Mesodermal cell (in vitro differentiated cells): ENCODE data around the gene DYSF.

Experiments
- H3K27ac ChIP-seq: 2 replicates; pipeline ENCODE4 v1.7.0; 2013; ENCODE audit warnings: mild to moderate bottlenecking, low read depth, low read length, moderate library complexity; ENCODE audit not compliant: severe bottlenecking
- H3K36me3 ChIP-seq: 2 replicates; pipeline ENCODE4 v1.7.1; 2013; ENCODE audit warnings: mild to moderate bottlenecking, low read length, moderate library complexity; ENCODE audit not compliant: control insufficient read depth, insufficient read depth
- H3K4me1 ChIP-seq: one replicate; pipeline ENCODE4 v1.7.1; 2013; ENCODE audit warnings: mild to moderate bottlenecking, low read length; ENCODE audit not compliant: insufficient read depth, control insufficient read depth, poor library complexity, severe bottlenecking
- H3K4me3 ChIP-seq: 2 replicates; pipeline ENCODE4 v1.7.0; 2013; ENCODE audit warnings: low read length, control low read depth, mild to moderate bottlenecking; ENCODE audit not compliant: insufficient read depth, poor library complexity, severe bottlenecking; ENCODE audit errors: extremely low read depth
- H3K9me3 ChIP-seq: 2 replicates; pipeline ENCODE4 v1.7.1; 2013; ENCODE audit warnings: mild to moderate bottlenecking, low read length, moderate library complexity; ENCODE audit not compliant: control insufficient read depth
- WGBS, 2 experiments: methylation state at CpG; one replicate each; pipeline ENCODE4 v1.1.5; 2013; ENCODE audit warnings: missing lambda C conversion rate in 2 of 2; ENCODE audit not compliant: insufficient coverage in 2 of 2; 5-methylcytosine and 5-hydroxymethylcytosine counted together

The DYSF gene

DNA sequence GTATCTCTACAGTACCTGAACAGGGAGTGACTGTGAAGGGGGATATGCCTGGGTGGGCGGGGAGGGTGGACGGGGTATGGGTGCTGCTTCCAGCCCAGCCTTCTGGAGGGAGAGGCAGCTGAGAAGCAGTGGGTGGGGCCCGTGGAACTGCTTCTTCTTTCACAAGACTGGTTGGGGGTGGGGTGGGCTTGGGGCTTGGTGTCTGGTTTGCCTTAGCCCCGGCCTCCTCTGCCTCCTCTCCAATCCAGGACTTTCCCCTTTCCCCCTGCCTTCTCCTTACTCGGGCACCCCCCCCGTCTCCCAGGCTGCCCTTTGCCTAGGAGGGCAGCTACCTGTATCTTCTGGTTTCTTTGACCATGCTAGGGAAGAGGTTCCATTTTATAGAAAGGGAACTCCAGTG, 233.4 kb downstream of the DYSF start:
- no peak overlapping the region for H3K4me3 ChIP-seq
- no peak overlapping the region for H3K27ac ChIP-seq
- 92 to 100% methylated on average over 2 to 4 of the region's 6 CpGs for WGBS, 2 experiments
- H3K36me3 ChIP-seq = no peaks in the 10 kb centered on the region
- H3K4me1 ChIP-seq = peaks cover 9% of the 10 kb centered on the region
- no peaks in the 10 kb centered on the region for H3K9me3 ChIP-seq

DNA sequence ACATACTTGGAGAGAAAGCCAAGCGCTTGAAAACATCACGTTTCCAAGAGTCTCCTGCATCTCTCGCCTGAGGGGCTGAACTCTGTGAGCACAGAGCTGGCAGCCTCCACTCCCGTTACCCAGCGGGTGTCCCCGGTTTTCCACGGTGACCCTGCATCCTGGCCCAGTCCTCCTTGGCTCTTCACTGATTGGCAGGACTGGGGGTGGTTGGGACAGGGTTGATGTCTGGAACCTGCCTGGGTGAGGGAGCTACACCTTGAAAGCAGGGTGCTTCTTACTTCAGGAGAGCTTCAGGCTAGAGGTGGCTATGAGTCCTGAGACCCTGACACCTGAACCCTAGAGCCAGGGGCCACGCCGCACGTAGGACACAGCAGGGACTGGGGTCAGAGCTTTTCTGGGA, 234.1 kb downstream of the DYSF start:
- H3K4me3 ChIP-seq = no peak overlapping the region
- no peaks in the 10 kb centered on the region for H3K36me3 ChIP-seq
- H3K27ac ChIP-seq = no peak overlapping the region
- H3K9me3 ChIP-seq = no peaks in the 10 kb centered on the region
- peaks cover 9% of the 10 kb centered on the region for H3K4me1 ChIP-seq
- 86 to 90% methylated on average over 10 of the region's 10 CpGs for whole genome bisulfite sequencing, 2 experiments

DNA sequence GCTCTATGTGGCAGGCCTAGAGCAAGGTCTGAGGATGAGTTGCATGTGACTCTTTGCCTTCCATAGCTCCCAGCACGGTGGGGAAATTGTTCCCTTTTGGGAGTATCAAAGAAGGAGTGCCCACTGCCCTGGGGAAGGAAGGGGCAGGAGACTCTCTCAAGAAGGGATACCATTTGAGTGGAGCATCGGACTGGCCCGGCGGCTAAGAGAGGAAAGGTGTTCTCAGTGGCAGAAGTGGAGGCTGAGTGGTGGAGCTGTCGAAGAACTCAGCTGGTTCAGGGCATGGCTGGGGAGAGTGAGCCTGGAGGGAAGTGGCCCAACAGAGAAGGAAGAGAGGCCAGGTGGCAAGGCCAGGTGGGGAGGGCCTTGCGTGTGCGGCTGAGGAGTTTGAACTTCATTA, 235.2 kb downstream of the DYSF start:
- no peaks in the 10 kb centered on the region for H3K9me3 ChIP-seq
- 96 to 98% methylated on average over 6 to 7 of the region's 7 CpGs for WGBS, 2 experiments
- no peak overlapping the region for H3K27ac ChIP-seq
- H3K4me3 ChIP-seq = no peak overlapping the region
- H3K4me1 ChIP-seq = peaks cover 9% of the 10 kb centered on the region
- H3K36me3 ChIP-seq = no peaks in the 10 kb centered on the region

DNA sequence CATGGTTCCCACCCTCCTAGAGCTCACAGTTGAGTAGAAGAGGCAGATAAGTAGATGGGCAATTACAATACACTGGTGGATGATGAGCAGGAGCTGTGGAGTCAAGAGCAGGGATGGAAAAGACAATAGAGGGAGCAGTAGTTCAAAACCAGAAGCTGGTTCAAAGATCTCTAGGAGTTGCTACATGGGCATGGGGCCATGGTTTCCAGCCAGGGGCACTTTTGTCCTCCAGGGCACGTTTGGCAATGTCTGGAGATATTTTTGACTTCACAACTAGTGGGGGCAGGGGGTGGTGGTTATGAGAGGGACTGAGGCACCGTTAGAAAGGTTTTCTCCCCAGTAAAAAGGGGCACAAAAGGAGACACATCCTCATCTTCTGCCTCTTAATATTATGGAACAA, 236.0 kb downstream of the DYSF start:
- H3K27ac ChIP-seq = no peak overlapping the region
- no peaks in the 10 kb centered on the region for H3K36me3 ChIP-seq
- no peak overlapping the region for H3K4me3 ChIP-seq
- no peaks in the 10 kb centered on the region for H3K9me3 ChIP-seq
- WGBS, 2 experiments = 67 to 100% methylated on average over 1 of the region's 2 CpGs
- peaks cover 9% of the 10 kb centered on the region for H3K4me1 ChIP-seq

DNA sequence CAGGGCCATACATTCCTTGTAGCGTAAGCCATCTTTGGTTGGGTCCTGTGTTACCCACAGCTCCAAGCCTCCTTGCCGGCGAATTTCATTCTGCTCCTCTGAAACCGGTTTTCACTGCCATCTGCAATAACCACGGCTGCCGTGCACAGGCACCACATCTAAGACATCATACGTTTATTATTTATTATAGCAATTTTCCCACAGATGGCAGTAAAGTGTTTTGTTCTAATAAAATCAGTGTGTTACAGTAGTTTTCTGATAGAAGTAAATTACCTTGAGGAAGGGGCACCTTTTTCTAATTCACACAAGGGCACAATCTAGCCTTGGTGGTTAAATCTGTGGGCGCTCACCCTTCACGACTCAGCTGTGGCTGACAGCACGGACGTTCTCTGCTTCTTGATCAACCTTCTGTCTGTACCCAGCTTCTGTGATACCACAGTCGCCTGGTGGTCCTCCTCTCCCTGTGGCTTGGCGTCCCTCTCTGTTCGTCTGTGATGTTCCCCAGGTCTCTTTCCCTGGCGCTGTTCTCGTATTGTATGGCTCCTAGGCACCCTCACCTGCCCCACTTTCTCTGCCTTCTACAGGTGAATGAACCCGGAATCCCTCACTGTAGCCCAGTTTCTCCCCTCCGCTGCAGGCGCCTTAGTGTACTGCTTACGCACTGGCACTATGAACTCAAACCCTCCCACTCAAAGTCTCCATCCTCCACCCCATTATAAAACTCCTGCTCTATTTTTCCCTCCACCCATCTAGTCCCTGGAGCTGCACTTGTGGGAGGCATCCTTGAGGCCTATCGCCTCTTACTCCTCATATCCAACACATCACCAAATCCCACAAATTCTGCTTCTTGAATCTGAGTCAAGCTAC, 236.8 kb downstream of the DYSF start:
- Histone ChIP-seq H3K27ac (no peak overlapping the region), H3K4me1 (peaks cover 9% of the 10 kb centered on the region), H3K9me3 (no peaks in the 10 kb centered on the region), H3K36me3 (no peaks in the 10 kb centered on the region), H3K4me3 (no peak overlapping the region)
- WGBS, 2 experiments = 95 to 97% methylated on average over 18 to 21 of the region's 21 CpGs

DNA sequence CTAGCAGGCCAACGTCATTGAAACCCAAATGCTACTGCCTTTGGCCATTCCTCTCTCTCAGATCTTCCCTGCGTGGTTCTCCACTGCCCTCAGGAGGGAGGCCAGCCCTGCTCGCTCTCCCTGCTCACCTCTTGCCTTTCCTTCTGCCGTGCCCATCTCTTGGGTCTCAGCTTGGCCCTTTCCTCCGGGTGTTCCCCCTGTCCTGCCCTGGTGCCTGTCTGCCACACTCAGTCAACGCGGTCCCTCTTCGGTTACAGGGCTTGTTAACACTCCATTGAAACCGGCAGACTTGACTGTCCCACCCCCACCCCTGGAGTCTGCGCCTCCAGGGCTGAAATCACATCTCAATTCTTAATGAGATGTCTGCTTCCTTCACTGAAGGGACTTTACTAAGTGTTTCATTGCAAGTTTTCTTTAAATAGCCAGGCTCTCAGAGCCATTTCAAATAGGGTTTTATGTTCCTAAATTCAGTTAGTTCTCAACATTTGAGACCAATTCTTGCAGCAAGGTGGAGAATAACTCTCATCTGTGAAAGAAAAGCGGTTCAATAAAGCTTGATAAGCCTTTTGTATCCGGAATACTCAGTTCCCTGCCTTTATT, 237.6 kb downstream of the DYSF start:
- no peak overlapping the region for H3K4me3 ChIP-seq
- WGBS, 2 experiments = 56 to 63% methylated on average over 8 to 11 of the region's 12 CpGs

DNA sequence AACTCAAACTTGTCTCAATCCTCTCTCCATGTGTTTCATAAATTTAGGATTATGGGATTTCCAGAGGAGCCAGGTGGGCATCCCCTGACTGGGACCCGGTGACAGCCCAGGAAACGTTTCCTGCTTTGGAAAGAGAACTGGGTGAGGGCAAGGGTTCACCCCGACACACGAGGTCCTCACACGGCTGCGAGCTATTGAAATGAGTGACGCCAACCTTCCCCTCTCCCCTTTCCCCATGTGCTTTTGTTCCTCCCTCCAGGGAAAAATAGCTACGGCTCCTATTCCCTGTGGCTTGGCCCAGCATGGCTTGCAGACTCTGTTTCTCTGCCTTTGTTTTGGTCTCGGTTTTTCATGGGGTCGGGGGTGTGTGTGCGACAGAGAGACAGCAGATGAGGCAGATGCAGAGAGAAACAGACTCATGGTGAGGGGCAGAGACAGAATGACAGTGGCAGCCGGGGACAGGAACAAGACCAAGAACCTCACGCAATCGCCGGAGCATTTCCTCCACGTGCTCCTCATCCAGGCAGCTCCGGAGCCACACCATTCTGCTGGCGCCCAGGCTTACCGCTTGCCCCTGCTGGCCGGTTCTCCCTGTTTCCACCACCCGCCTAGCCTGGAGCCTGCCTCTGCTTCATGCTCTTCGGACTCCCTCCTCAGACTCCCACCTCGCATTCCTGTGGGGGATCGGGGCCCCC, 238.5 kb downstream of the DYSF start:
- Histone ChIP-seq H3K4me3 (no peak overlapping the region), H3K36me3 (no peaks in the 10 kb centered on the region), H3K4me1 (peaks cover 7% of the 10 kb centered on the region), H3K9me3 (no peaks in the 10 kb centered on the region), H3K27ac (no peak overlapping the region)
- WGBS, 2 experiments = 63 to 70% methylated on average over 18 to 21 of the region's 24 CpGs

More for the DNA sequence above, 237.6 kb downstream of the DYSF start:
- Histone ChIP-seq H3K4me1 (peaks cover 9% of the 10 kb centered on the region), H3K36me3 (no peaks in the 10 kb centered on the region), H3K27ac (peak overlapping the region; percentile 8), H3K9me3 (no peaks in the 10 kb centered on the region)

DNA sequence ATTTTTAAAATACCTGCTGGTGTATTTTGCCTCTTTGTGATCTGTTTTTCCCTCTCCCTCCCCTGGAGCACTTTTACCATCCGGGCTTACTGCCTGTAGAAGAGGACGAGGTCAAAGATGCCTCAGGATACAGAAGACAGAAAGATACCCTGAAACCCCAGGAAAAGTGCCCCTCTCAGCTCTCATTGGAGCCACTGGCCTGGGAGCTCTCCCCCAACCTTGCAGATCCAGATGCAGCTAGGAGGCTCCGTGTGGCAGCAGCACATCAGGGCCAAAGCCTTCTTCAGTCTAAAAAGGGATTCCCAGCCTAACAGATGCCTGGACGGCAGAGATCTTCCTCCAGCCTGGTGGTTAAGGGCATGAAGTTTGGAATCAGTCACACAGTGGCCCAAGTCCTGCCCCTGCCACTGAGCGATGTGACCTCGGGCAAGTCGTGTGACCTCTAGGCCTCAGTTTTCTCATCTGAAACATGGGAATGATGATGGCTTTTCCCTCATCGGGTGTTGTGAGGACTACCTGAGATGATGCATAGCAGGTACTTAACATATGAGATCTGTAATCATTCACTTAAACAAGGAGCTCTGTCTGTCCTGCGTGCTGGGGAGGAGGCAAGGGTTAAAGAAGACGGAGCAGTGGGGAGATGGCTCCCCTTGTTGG, 239.4 kb downstream of the DYSF start:
- Histone ChIP-seq H3K9me3 (no peaks in the 10 kb centered on the region), H3K4me1 (peaks cover 5% of the 10 kb centered on the region), H3K27ac (no peak overlapping the region), H3K36me3 (no peaks in the 10 kb centered on the region), H3K4me3 (no peak overlapping the region)
- 90 to 98% methylated on average over 5 to 7 of the region's 10 CpGs for WGBS, 2 experiments

DNA sequence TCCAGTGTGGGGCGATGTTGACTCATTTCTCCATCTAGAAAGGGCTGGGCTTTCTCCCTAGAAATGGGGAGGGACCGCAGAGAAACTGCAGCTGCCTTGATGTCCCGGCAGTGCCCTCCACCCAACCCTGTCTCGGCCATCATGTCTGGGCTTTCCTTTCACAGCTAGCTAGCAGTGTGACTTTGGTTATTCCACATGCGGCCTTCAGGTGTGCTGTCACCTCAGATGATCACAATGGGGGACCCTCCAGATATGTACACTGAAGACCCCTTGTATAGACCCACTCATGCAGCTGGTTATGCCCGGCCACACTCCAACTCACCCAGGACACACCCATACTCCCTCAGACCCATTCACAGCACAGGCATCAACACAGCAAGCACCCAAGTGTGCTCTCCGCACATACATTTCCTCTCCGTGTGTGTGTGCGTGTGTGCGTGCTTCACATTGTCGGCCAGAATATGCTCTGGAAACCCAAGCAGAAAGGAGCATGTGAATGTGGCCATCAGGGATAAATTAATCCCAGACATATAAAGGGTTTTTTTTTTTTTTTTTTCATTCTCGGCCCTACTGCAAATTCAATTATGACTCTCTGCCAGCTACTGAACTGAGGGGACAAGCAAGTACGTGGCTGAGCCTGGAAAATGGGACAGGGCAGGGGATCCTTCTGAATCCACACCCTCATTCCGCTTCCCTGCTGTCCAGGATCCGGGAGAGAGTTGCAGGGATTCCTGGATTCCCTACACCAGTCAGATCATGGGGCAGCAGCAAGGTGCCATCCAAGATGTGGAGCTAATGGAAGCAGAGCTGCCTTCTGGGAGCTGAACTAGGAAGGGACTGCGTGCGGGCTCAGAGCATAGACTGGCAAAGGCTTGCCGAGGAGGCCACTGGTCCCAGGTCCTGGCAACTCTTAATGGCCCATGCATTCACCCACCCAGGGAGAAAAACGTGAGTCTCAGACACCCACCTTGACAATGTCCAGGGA, 240.2 kb downstream of the DYSF start:
- Histone ChIP-seq H3K9me3 (no peaks in the 10 kb centered on the region), H3K4me3 (no peak overlapping the region), H3K36me3 (no peaks in the 10 kb centered on the region), H3K4me1 (peaks cover 4% of the 10 kb centered on the region), H3K27ac (no peak overlapping the region)
- 92 to 94% methylated on average over 10 to 14 of the region's 19 CpGs for WGBS, 2 experiments
